Amniotic stem cell (primary cell): ENCODE data around the gene MAPK10.
"Not testable (repeated sequence)": the region's sequence is repeated elsewhere in the genome, so short reads cannot be mapped to it uniquely, and the experiment has no call there.

Experiments used
- DNase-seq: peaks from one replicate; lab custom pipeline; 2025; lab: John Stamatoyannopoulos, UW

MAPK10 gene

DNA sequence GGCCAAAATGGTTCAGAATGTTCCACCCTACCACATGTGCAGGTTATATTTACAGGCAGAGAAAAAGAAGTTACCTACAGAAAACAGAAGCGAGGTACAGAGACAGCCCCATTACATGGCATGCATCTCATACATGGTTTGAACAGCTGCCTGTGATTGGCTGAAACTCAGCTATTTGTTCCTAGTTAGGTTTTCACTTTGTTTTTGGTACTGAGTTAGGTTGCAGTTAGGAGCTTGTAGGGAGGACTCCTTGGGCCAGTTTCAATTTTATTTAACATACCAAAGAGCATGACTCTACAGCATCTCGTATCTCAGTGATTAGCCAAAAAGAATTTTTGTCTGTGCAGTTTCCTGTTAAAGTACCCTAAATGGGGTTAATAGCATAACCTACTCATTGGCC is 392.0 kb downstream of the MAPK10 start:
- no peak for DNase-seq

DNA sequence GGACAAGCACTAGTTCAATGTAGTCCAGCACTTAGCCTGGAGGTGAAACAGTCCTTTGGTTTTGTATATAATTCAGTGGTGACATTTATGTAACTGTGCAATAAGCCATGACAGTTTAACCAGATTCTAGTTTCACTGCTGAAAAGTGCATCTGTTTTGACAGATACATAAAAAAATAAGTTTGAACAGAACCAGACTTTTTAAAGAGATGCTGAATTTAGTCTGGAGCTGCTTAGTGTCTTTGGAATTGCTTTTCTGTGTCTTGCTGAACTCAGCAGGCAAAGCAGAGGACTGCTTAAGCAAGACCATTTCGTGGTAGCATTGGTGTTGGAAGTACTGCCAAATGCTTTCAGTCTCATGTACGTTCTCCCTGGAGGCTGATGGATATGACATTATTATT is 393.5 kb downstream of the MAPK10 start:
- no peak for DNase-seq

DNA sequence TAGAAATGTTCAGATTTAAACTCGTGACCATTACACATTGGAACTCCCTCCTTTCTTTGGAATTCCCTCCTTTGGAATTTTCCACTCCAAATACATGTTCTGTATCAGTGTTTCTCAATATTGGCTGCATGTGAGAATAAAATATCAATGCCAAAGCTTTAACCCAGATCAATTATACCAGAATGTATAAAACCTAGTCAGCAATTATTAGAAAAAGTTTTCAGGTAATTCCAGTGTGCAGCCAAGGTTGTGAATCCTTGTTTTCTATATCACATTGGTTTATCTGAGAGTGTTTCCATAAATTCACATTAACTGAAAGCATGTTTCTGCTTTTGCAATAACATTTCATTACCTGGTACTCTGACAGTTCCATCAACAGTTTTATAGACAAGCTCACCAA is 394.3 kb downstream of the MAPK10 start:
- DNase-seq, result no peak

DNA sequence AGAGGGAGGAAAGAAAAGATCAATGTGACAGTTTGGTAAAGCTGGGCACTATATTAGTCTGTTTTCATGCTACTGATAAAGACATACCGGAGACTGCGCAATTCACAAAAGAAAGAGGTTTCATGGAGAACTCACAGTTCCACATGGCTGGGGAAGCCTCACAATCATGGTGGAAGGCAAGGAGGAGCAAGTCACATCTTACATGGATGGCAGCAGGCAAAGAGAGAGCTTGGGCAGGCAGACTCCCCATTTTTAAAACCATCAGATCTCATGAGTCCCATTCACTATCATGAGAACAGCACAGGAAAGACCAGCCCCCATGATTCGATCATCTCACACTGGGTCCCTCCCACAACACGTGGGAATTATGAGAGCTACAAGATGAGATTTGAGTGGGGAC is 394.8 kb downstream of the MAPK10 start:
- not testable (repeated sequence) for DNase-seq

DNA sequence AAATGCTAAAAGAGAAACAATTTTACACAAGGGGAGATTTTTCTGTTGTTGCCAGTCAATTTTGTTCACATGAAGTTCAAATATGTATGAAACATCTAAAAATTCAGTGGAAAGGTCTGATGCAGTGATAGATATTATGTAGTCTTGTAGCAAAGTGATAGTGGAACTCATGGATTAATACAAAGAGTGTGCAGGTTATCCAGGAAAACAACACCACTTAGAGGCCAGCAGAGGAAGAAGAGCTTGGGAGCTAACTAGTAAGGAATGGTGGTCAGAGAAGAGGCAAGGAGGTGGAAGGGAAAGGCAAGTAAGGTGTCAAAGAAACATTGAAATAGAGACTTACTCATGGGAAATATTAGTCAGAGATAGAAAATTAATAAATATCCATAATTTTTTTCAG is 395.6 kb downstream of the MAPK10 start:
- no peak for DNase-seq

DNA sequence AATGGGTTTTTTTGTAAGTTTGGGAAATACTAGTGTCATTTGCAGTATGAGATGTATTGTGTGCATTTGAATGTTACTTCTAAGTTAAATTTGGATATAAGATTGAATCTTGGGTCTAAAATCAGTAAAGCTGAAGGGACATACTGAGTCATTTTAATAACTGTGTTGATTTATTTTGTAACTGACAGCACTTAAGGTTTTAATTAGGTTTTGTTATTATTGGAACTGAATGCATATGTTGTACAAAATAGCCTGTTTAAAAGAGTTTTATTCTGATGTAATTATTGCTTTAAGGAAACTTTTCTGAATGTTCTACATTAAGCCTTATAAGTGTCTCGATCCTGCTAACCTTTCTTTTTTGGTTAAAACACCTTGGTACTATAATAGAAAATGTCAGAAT is 396.6 kb downstream of the MAPK10 start:
- no peak for DNase-seq

DNA sequence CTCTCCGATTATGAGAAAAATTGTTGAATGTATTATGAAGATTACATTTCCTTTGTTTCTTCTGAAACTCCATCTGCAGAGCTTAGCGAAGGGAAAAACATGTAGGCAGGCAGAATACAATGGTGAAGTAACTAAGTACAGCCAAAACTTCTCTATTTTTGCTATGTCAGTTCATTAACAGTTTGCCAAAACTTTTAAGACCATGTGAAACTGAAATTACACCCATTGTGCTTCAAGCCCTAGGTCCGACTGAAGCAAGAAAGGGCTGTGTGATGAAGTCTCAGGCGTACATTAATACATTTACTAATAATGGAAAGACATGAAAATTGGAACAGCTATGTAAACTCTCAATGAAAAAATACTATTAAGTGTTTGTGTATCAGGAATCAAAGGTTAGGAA is 398.0 kb downstream of the MAPK10 start:
- no peak for DNase-seq

DNA sequence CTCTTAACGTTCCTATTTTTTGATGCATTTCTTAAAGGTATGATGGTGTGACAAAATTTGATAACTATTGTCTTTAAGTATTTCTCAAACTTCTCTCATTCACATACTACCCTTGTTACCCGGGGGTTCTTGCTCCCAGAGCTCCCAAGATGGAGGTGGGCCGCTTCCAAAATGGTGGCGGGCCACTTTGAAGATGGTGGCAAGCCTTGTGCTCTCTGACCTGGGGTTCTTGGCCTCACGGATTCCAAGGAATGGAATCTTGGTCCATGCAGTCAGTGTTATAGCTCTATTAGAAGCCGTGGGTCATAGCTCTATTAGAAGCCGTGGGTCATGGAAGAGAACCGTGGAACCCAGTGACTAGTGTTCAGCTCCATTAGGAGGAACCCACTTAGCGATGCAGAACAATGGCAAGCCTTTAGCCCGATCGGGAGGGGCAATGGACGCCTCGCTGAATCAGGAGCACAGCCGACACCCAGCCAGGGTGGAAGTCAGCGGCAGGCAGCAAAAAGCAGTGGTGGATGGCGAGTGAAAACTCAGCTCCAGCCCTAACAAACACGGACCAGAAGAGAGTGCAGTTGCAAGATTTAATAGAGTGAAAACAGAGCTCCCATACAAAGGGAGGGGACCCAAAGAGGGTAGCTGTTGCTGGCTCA is 403.4 kb downstream of the MAPK10 start:
- no peak for DNase-seq

DNA sequence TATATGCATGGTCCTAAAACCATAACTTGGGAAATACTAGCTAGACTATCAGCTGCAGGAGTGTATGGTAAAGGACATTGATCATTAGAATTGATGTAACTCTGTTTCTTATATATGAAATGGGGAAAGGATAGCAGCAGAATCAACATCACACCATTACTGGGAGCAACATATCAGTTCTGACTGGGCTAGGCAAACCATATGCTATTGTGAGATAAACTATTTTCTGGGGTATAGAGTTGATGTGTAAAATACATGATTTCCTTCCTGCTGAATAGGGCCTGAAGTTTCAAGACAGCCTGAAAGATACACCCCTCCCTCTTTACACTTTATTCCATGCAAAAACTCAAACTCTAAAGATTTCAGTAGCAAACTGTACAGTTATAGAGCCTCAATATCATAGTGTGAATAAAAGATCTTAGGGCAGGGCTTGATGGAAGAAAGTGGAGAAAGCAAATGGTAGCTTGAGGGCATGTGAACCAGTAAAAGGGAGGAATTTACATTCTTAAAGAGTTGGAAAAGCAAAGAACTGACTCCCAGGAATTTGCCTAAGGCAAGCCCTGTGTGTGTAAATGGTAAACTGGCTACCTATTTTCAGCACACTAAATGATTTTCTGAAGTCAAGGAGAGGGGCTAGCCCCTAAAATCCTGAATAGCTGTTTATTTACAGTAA is 404.1 kb downstream of the MAPK10 start:
- no peak for DNase-seq

DNA sequence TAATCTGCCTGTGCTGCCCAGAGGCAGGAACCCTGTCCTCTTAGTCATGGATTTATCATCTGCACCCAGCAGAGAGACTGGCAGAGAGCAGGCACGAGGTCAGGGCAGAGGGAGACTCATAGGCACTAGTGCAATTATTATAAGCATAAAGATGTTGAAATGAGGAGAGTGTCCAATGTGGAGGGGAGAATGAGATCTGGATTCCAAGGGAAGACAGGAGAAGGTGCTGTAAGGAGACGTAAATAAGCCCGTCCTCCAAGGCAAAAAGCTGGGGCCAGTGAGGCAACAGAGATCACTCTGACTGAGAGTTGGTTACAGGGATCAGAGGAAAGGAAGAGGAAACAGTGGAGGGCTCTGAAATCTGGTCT is 406.2 kb downstream of the MAPK10 start:
- no peak for DNase-seq

DNA sequence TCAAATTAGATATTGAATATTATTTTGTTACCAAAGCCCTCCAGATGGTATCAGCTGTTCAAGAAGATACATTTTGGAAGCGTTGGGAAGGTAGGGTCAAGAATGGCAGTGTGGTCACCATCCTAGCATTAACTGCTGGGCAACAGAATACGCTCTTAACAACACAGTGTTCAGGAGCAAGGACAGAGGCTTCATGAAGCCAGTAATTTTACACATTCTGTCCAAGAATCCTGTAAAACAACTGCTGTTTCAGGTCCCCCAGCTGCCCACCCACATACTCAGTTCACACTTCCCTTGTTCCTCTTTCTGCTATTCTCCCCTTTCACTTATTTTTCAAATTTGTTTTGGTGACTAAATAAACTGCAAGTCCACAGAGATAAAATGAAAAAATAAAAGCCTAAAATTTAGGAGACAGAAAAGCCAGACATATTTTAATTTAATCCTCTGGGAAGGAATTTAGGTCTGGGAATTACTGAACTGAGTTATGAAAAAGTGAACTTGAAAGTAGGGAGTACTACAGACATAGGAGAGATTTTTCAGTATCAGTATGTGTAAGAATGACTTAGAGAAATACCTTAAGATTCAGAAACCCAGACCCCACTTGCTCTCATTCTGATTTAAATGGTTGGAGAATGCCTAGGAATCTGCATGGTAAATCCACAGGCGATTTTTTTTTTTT is 406.7 kb downstream of the MAPK10 start:
- DNase-seq, result no peak

DNA sequence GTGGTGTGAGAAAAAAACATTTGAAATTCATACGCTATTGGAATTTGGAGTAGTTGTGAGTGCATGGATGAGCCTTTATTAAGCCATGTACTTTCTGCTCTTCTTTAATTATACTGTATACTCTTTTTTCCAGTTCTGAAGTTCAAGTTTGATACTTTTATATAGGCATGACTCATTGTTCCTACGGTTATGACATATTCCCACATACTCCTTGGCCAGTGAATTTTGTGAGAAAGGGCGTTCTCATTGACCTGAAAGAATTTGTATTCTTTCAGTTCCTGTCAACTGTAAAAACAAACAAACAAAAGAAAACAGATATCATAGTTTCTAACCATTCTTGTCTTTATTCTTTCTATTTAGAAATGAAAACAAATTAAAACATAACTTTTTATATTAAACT is 407.3 kb downstream of the MAPK10 start:
- DNase-seq, result no peak

DNA sequence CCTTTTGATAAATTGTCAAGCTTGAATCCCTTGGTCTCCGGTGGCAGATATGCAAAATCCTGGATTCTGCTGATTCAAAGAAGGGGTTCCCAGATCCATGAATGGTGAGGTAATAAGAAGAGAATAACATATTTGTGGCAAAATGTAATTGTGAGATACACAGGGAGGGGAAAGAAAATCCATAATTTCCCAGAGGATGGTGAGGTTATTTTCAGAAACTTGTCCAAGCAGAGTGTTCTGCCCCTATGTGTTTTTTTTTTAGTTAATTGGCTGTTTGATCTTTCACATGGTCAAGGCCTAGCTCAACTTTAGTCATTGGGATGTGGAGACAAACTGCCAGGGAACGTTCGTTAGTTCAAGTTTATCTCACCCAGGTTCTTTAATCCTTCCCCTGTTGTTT is 408.8 kb downstream of the MAPK10 start:
- DNase-seq, result no peak

DNA sequence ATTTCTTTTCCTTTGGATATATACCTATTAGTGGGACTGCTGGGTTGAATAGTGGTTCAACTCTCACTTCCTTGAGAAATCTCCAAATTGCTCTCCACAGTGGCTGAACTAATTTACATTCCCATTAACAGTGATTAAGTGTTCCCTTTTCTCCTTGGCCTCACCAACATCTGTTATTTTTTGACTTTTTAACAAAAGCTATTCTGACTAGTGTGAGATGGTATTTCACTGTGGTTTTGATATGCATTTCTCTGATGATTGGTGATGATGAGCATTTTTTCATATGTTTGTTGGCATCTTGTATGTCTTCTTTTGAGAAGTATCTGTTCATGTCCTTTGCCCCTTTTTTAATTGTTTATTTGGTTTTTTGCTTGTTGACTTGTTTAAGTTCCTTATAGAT is 413.0 kb downstream of the MAPK10 start:
- DNase-seq, result no peak

DNA sequence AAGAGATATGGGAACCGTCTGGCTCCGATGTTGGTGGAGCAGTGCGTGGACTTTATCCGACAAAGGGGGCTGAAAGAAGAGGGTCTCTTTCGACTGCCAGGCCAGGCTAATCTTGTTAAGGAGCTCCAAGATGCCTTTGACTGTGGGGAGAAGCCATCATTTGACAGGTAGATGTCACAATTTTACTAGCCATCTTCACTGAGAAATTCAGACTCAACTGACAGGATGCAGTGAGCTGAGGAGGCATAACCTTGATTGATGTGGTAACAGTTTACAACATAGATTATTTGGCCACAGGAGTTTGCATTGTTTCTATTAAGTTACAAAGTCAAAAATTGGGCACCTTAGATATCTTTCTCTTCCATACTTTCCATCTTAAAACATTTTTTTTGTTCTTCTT is 417.7 kb downstream of the MAPK10 start:
- no peak for DNase-seq

DNA sequence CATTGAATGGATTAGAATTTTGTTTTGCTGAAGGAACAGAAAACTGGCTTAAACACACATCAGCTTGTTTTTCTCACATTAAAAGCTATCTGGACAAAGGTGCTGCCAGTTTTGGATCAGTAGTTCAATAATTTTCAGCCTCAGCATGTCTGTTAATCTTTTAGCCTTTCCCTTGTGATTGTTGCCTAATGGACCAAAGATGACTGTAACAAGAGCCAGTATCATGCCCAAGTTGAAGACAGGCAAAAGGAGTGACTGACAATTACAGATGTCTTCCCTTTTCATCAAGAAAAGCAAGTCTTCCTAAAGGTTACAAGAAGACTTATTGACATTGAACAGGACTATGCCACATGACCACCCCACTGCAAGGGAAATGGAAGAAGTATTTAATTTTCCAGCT is 419.7 kb downstream of the MAPK10 start:
- DNase-seq, result no peak
